ENCODE data around the gene ZBTB48. TPM values are rescaled to one million over a fixed set of nuclear protein-coding genes. Genes with fewer than 3 reads are reported as not detected.

The ZBTB48 gene
- total and polyA plus RNA-seq, 2 donors (not counting 1 experiment from before 2014, with no cell fraction given): 5.7 to 16.0 TPM

GRCh38 chr1:6596351-6596750 is 16.6 kb downstream of the ZBTB48 start:
- H3K4me2 ChIP-seq (ENCODE audit: extremely low read depth, insufficient read depth, low read length): no peak overlapping the region
- TF ChIP-seq CTCF (conservative IDR thresholded peaks at IDR 0.05 in 1 of 2, IDR thresholded peaks at IDR 0.05 in 1 of 2; ENCODE audit: low read depth in 1 of 2, low read length in 2 of 2): no peak
- peaks cover 66% of the 10 kb centered on the region for H3K79me2 ChIP-seq (ENCODE audit: control insufficient read depth, insufficient read depth, low read length)
- H3K36me3 ChIP-seq (ENCODE audit: control insufficient read depth, insufficient read depth, low read length): peaks cover 42% of the 10 kb centered on the region
- H3K4me1 ChIP-seq (ENCODE audit: control insufficient read depth, extremely low read depth, insufficient read depth, low read length): no peaks in the 10 kb centered on the region
- no peaks in the 10 kb centered on the region for H4K20me1 ChIP-seq (ENCODE audit: control insufficient read depth, extremely low read depth, insufficient read depth, low read length)
- no peak overlapping the region for H3K27ac ChIP-seq (ENCODE audit: insufficient read depth, low read length)
- no peak overlapping the region for H3K4me3 ChIP-seq (replicated peaks in 1 of 4; ENCODE audit: control extremely low read depth in 1 of 4, insufficient read depth in 1 of 4, low read depth in 3 of 4, low read length in 4 of 4)
- no peak for DNase-seq (ENCODE audit: low read depth in 2 of 2)
- H3K27me3 ChIP-seq (ENCODE audit: control insufficient read depth, insufficient read depth, low read length): no peaks in the 10 kb centered on the region
- H3K9me3 ChIP-seq (ENCODE audit: control insufficient read depth, insufficient read depth, low read depth, low read length): no peaks in the 10 kb centered on the region
- H2AFZ ChIP-seq (ENCODE audit: low read length): no peak overlapping the region
- no peak overlapping the region for H3K9ac ChIP-seq (ENCODE audit: insufficient read depth, low read length)

- DNase-seq (ENCODE audit: low read depth in 2 of 2): no peak
- no peaks in the 10 kb centered on the region for H3K27me3 ChIP-seq (ENCODE audit: control insufficient read depth, insufficient read depth, low read length)
- H3K27ac ChIP-seq (ENCODE audit: insufficient read depth, low read length): no peak overlapping the region
- no peak overlapping the region for H2AFZ ChIP-seq (ENCODE audit: low read length)
- H3K4me3 ChIP-seq (replicated peaks in 1 of 4; ENCODE audit: control extremely low read depth in 1 of 4, insufficient read depth in 1 of 4, low read depth in 3 of 4, low read length in 4 of 4): peak overlapping the region in 1 of 4 experiments; percentile 25
- no peak for TF ChIP-seq EZH2 (IDR thresholded peaks at IDR 0.05; ENCODE audit: low read length, missing control alignments)
- no peak for TF ChIP-seq CTCF (conservative IDR thresholded peaks at IDR 0.05 in 1 of 2, IDR thresholded peaks at IDR 0.05 in 1 of 2; ENCODE audit: low read depth in 1 of 2, low read length in 2 of 2)
- H4K20me1 ChIP-seq (ENCODE audit: control insufficient read depth, extremely low read depth, insufficient read depth, low read length): no peaks in the 10 kb centered on the region
- no peak overlapping the region for H3K4me2 ChIP-seq (ENCODE audit: extremely low read depth, insufficient read depth, low read length)
- peaks cover 40% of the 10 kb centered on the region for H3K36me3 ChIP-seq (ENCODE audit: control insufficient read depth, insufficient read depth, low read length)
- H3K9me3 ChIP-seq (ENCODE audit: control insufficient read depth, insufficient read depth, low read depth, low read length): no peaks in the 10 kb centered on the region
- peaks cover 72% of the 10 kb centered on the region for H3K79me2 ChIP-seq (ENCODE audit: control insufficient read depth, insufficient read depth, low read length)
- no peak overlapping the region for H3K9ac ChIP-seq (ENCODE audit: insufficient read depth, low read length)
- H3K4me1 ChIP-seq (ENCODE audit: control insufficient read depth, extremely low read depth, insufficient read depth, low read length): no peaks in the 10 kb centered on the region
Observed at GRCh38 chr1:6596886-6597776, 17.3 kb downstream of the ZBTB48 start.

GRCh38 chr1:6597777-6598131 is 18.0 kb downstream of the ZBTB48 start:
- Histone ChIP-seq H4K20me1 (ENCODE audit: control insufficient read depth, extremely low read depth, insufficient read depth, low read length) (no peaks in the 10 kb centered on the region), H3K9me3 (ENCODE audit: control insufficient read depth, insufficient read depth, low read depth, low read length) (no peaks in the 10 kb centered on the region), H3K4me3 (replicated peaks in 1 of 4; ENCODE audit: control extremely low read depth in 1 of 4, insufficient read depth in 1 of 4, low read depth in 3 of 4, low read length in 4 of 4) (no peak overlapping the region), H3K4me2 (ENCODE audit: extremely low read depth, insufficient read depth, low read length) (no peak overlapping the region), H3K79me2 (ENCODE audit: control insufficient read depth, insufficient read depth, low read length) (peaks cover 75% of the 10 kb centered on the region), H3K36me3 (ENCODE audit: control insufficient read depth, insufficient read depth, low read length) (peaks cover 35% of the 10 kb centered on the region), H3K27ac (ENCODE audit: insufficient read depth, low read length) (no peak overlapping the region), H2AFZ (ENCODE audit: low read length) (no peak overlapping the region), H3K4me1 (ENCODE audit: control insufficient read depth, extremely low read depth, insufficient read depth, low read length) (no peaks in the 10 kb centered on the region), H3K9ac (ENCODE audit: insufficient read depth, low read length) (no peak overlapping the region), H3K27me3 (ENCODE audit: control insufficient read depth, insufficient read depth, low read length) (no peaks in the 10 kb centered on the region)
- no peak for DNase-seq (ENCODE audit: low read depth in 2 of 2)
- TF ChIP-seq CTCF (conservative IDR thresholded peaks at IDR 0.05 in 1 of 2, IDR thresholded peaks at IDR 0.05 in 1 of 2; ENCODE audit: low read depth in 1 of 2, low read length in 2 of 2) (no peak), EZH2 (IDR thresholded peaks at IDR 0.05; ENCODE audit: low read length, missing control alignments) (no peak)

Measured in fibroblast of lung (primary cell).